ENCODE data around the gene PAPPA. TPM values are rescaled to one million over a fixed set of nuclear protein-coding genes. Genes with fewer than 3 reads are reported as not detected.

Gene PAPPA
- polyA plus RNA-seq, 1 donor from 2014 or later, result 0.41 TPM

- no peaks in the 10 kb centered on the region for H3F3A ChIP-seq (ENCODE audit: insufficient read depth, low read length, poor library complexity, severe bottlenecking)
- H3K4me3 ChIP-seq (ENCODE audit: low read length), result no peak overlapping the region
- no peaks in the 10 kb centered on the region for H4K20me1 ChIP-seq (ENCODE audit: insufficient read depth)
- TF ChIP-seq POLR2AphosphoS5 (IDR thresholded peaks at IDR 0.05), result no peak
- TF ChIP-seq CTCF (IDR thresholded peaks at IDR 0.05; ENCODE audit: poor library complexity, severe bottlenecking), result no peak
- no peak for TF ChIP-seq TAF1 (IDR thresholded peaks at IDR 0.05; ENCODE audit: low read depth)
- TF ChIP-seq MXI1 (conservative IDR thresholded peaks at IDR 0.05; ENCODE audit: poor library complexity, severe bottlenecking), result no peak
- no peak for TF ChIP-seq RAD21 (conservative IDR thresholded peaks at IDR 0.05)
- TF ChIP-seq EZH2 (IDR thresholded peaks at IDR 0.05; ENCODE audit: borderline replicate concordance, insufficient read depth, low read length, poor library complexity, severe bottlenecking), result no peak
- no peak for TF ChIP-seq EP300 (conservative IDR thresholded peaks at IDR 0.05; ENCODE audit: poor library complexity, severe bottlenecking)
- TF ChIP-seq, protein P1, sequence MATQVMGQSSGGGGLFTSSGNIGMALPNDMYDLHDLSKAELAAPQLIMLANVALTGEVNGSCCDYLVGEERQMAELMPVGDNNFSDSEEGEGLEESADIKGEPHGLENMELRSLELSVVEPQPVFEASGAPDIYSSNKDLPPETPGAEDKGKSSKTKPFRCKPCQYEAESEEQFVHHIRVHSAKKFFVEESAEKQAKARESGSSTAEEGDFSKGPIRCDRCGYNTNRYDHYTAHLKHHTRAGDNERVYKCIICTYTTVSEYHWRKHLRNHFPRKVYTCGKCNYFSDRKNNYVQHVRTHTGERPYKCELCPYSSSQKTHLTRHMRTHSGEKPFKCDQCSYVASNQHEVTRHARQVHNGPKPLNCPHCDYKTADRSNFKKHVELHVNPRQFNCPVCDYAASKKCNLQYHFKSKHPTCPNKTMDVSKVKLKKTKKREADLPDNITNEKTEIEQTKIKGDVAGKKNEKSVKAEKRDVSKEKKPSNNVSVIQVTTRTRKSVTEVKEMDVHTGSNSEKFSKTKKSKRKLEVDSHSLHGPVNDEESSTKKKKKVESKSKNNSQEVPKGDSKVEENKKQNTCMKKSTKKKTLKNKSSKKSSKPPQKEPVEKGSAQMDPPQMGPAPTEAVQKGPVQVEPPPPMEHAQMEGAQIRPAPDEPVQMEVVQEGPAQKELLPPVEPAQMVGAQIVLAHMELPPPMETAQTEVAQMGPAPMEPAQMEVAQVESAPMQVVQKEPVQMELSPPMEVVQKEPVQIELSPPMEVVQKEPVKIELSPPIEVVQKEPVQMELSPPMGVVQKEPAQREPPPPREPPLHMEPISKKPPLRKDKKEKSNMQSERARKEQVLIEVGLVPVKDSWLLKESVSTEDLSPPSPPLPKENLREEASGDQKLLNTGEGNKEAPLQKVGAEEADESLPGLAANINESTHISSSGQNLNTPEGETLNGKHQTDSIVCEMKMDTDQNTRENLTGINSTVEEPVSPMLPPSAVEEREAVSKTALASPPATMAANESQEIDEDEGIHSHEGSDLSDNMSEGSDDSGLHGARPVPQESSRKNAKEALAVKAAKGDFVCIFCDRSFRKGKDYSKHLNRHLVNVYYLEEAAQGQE (IDR thresholded peaks at IDR 0.05; ENCODE audit: borderline replicate concordance), result no peak
- no peak for TF ChIP-seq SMC3 (conservative IDR thresholded peaks at IDR 0.05; ENCODE audit: poor library complexity)
- H3K9ac ChIP-seq (ENCODE audit: low read length), result no peak overlapping the region
- no peaks in the 10 kb centered on the region for H3K9me3 ChIP-seq (ENCODE audit: low read length)
- H3K27ac ChIP-seq (ENCODE audit: low read length), result no peak overlapping the region
- H3K9me2 ChIP-seq (ENCODE audit: insufficient read depth, low read length), result no peaks in the 10 kb centered on the region
- H3K36me3 ChIP-seq (ENCODE audit: insufficient read depth, low read length), result no peaks in the 10 kb centered on the region
- H2AFZ ChIP-seq (ENCODE audit: low read depth, low read length), result no peak overlapping the region
- no peaks in the 10 kb centered on the region for H3K79me2 ChIP-seq (replicated peaks; ENCODE audit: insufficient read depth, low read length)
- no peak overlapping the region for H3K4me2 ChIP-seq (ENCODE audit: low read length)
- H3K27me3 ChIP-seq (ENCODE audit: insufficient read depth, low read depth, low read length), result no peaks in the 10 kb centered on the region
Observed at GRCh38 chr9:116193636-116194035, 40.0 kb downstream of the PAPPA start.

GRCh38 chr9:116196806-116197205 lies 43.2 kb downstream of the PAPPA start:
- H3K27me3 ChIP-seq (ENCODE audit: insufficient read depth, low read depth, low read length), result no peaks in the 10 kb centered on the region
- no peaks in the 10 kb centered on the region for H4K20me1 ChIP-seq (ENCODE audit: insufficient read depth)
- H3K27ac ChIP-seq (ENCODE audit: low read length), result no peak overlapping the region

More at GRCh38 chr9:116196806-116197205, 43.2 kb downstream of the PAPPA start:
- Histone ChIP-seq H3K4me2 (ENCODE audit: low read length) (no peak overlapping the region), H3K4me3 (ENCODE audit: low read length) (no peak overlapping the region), H2AFZ (ENCODE audit: low read depth, low read length) (no peak overlapping the region), H3K9me2 (ENCODE audit: insufficient read depth, low read length) (no peaks in the 10 kb centered on the region), H3K36me3 (ENCODE audit: insufficient read depth, low read length) (no peaks in the 10 kb centered on the region), H3K9ac (ENCODE audit: low read length) (no peak overlapping the region), H3K9me3 (ENCODE audit: low read length) (no peaks in the 10 kb centered on the region), H3K79me2 (replicated peaks; ENCODE audit: insufficient read depth, low read length) (no peaks in the 10 kb centered on the region), H3F3A (ENCODE audit: insufficient read depth, low read length, poor library complexity, severe bottlenecking) (no peaks in the 10 kb centered on the region)
- TF ChIP-seq EZH2 (IDR thresholded peaks at IDR 0.05; ENCODE audit: borderline replicate concordance, insufficient read depth, low read length, poor library complexity, severe bottlenecking), result no peak
- no peak for TF ChIP-seq MXI1 (conservative IDR thresholded peaks at IDR 0.05; ENCODE audit: poor library complexity, severe bottlenecking)
- no peak for TF ChIP-seq TAF1 (IDR thresholded peaks at IDR 0.05; ENCODE audit: low read depth)
- TF ChIP-seq POLR2AphosphoS5 (IDR thresholded peaks at IDR 0.05), result no peak
- TF ChIP-seq, protein P1 (IDR thresholded peaks at IDR 0.05; ENCODE audit: borderline replicate concordance), result no peak
- TF ChIP-seq EP300 (conservative IDR thresholded peaks at IDR 0.05; ENCODE audit: poor library complexity, severe bottlenecking), result no peak
- TF ChIP-seq SMC3 (conservative IDR thresholded peaks at IDR 0.05; ENCODE audit: poor library complexity), result no peak
- TF ChIP-seq CTCF (IDR thresholded peaks at IDR 0.05; ENCODE audit: poor library complexity, severe bottlenecking), result no peak
- no peak for TF ChIP-seq RAD21 (conservative IDR thresholded peaks at IDR 0.05)
